GM12872 (cell line): ENCODE results near the gene MTX1.

Experiments
- CTCF ChIP-seq: IDR thresholded peaks from 3 replicates; pipeline ENCODE4 v1.5.1; 2011; ENCODE audit warnings: low read depth, mild to moderate bottlenecking, low read length, moderate library complexity; ENCODE audit not compliant: insufficient read depth

The MTX1 gene

GRCh38 chr1:155168456-155169210 is 39.9 kb upstream of the MTX1 start:
- no peak for TF ChIP-seq CTCF

GRCh38 chr1:155169541-155169940 is 39.0 kb upstream of the MTX1 start:
- TF ChIP-seq CTCF: no peak

- no peak for TF ChIP-seq CTCF
These were observed 38.3 kb upstream of the MTX1 start for GRCh38 chr1:155170101-155170785.

GRCh38 chr1:155170806-155171205 is 37.7 kb upstream of the MTX1 start:
- TF ChIP-seq CTCF: no peak

GRCh38 chr1:155171836-155172731 is 36.4 kb upstream of the MTX1 start:
- TF ChIP-seq CTCF: no peak

GRCh38 chr1:155172732-155173477 is 35.6 kb upstream of the MTX1 start, which contains the start of gene KRTCAP2:
Gene KRTCAP2, minus strand, starts transcription at chr1:155173304. Its CDS starts 80 bp downstream, at chr1:155173224.
- TF ChIP-seq CTCF: peak; percentile 94
